HepG2 (cell line): ENCODE data around the gene ZNF554. TPM values are rescaled to one million over a fixed set of nuclear protein-coding genes. Genes with fewer than 3 reads are reported as not detected.

Source experiments
- ATAC-seq: fragments of 200-7000 bp; cut with Tn5 transposase; 3 replicates; pipeline ENCODE4 v1.9.1; 2020; ENCODE audit warnings: mild to moderate bottlenecking, moderate library complexity
- BruUV-seq: library from RNA; stranded (reverse); fragments of 400-500 nt; replicated peaks from 2 replicates; lab custom pipeline; 2021; lab: Mats Ljungman, UMichigan
- CTCF ChIA-PET: fragments of 300-600 bp; formaldehyde crosslinking; extraction: SDS; loops from one replicate; lab custom pipeline; 2021; ENCODE audit warnings: low total read pairs, inconsistent platforms, low intra/inter-chr PET ratio; lab: Yijun Ruan, JAX
- POLR2A ChIA-PET: fragments of 350-600 bp; sonication (Branson Sonifier 250); formaldehyde crosslinking; loops from one replicate; lab custom pipeline; 2020; ENCODE audit warnings: antibody characterized with exemption, inconsistent platforms; lab: Yijun Ruan, JAX
- DNase-seq: peaks from one replicate; pipeline ENCODE4 v3.0.0-alpha.2; 2015; ENCODE audit warnings: low spot score
- FAIRE-seq: peaks from 3 replicates; lab custom pipeline; 2011; peaks lifted over from hg19 to GRCh38; lab: Jason Lieb, UNC
- H2AFZ ChIP-seq: one replicate; pipeline ENCODE4 v1.6.1; 2011; ENCODE audit warnings: low read length, inconsistent platforms
- H3K27ac ChIP-seq: fragments of 300-600 bp; 3 replicates; pipeline ENCODE4 v1.8.0; 2011; ENCODE audit warnings: mixed run types, mild to moderate bottlenecking, mixed read lengths, low read length, inconsistent platforms; ENCODE audit not compliant: insufficient read depth; ENCODE audit errors: extremely low read length
- H3K27me3 ChIP-seq, 2 experiments: fragments of 200-600 bp in 1 of 2; 2 replicates in 1 of 2; 3 replicates in 1 of 2; pipeline versions ENCODE4 v1.6.0 to v1.8.0; 2011; ENCODE audit warnings: low read length in 2 of 2, mild to moderate bottlenecking in 2 of 2, moderate library complexity in 2 of 2, inconsistent platforms in 1 of 2; ENCODE audit not compliant: insufficient read depth in 2 of 2, control insufficient read depth in 1 of 2
- H3K36me3 ChIP-seq, 2 experiments: fragments of 200-600 bp in 1 of 2; replicated peaks in 1 of 2; 2 replicates in 1 of 2; 3 replicates in 1 of 2; pipeline versions ENCODE4 v1.5.1 to v1.8.0; 2011; ENCODE audit warnings: low read length in 2 of 2, inconsistent platforms in 1 of 2; ENCODE audit not compliant: insufficient read depth in 2 of 2, control insufficient read depth in 1 of 2
- H3K4me1 ChIP-seq: 2 replicates; pipeline ENCODE4 v1.5.1; 2012; ENCODE audit warnings: low read length, inconsistent platforms; ENCODE audit not compliant: insufficient read depth
- H3K4me2 ChIP-seq: 2 replicates; pipeline ENCODE4 v1.6.0; 2011; ENCODE audit warnings: low read depth, low read length, inconsistent platforms
- H3K4me3 ChIP-seq, 3 experiments: fragments of 200-600 bp in 1 of 3; sonication (generic), shearing (Covaris generic) in 1 of 3; replicated peaks in 1 of 3; 2 replicates each; pipeline ENCODE4 v1.5.1; 2011 to 2016; ENCODE audit warnings: low read length in 3 of 3, inconsistent platforms in 2 of 3, low read depth in 2 of 3, mild to moderate bottlenecking in 2 of 3, control low read depth in 1 of 3, mixed read lengths in 1 of 3; ENCODE audit not compliant: insufficient read depth in 1 of 3
- H3K79me2 ChIP-seq: one replicate; pipeline ENCODE4 v1.6.1; 2011; ENCODE audit warnings: low read length, inconsistent platforms; ENCODE audit not compliant: insufficient read depth
- H3K9ac ChIP-seq: 2 replicates; pipeline ENCODE4 v1.6.0; 2011; ENCODE audit warnings: mild to moderate bottlenecking, low read depth, low read length, inconsistent platforms; ENCODE audit not compliant: insufficient read depth
- H3K9me3 ChIP-seq: 2 replicates; pipeline ENCODE4 v1.5.1; 2012; ENCODE audit warnings: mild to moderate bottlenecking, low read length
- H4K20me1 ChIP-seq: 2 replicates; pipeline ENCODE4 v1.6.0; 2011; ENCODE audit warnings: inconsistent platforms, mild to moderate bottlenecking, low read length, moderate library complexity; ENCODE audit not compliant: insufficient read depth
- ZBTB33 ChIP-seq: sonication (generic); formaldehyde crosslinking; IDR thresholded peaks from 2 replicates; pipeline ENCODE4 v1.4.0; 2020; ENCODE audit warnings: missing genetic modification reagents
- ZNF644 ChIP-seq: IDR thresholded peaks from 2 replicates; pipeline ENCODE4 v1.6.1; 2016; ENCODE audit warnings: low read depth
- ZNF674 ChIP-seq: sonication (generic); formaldehyde crosslinking; IDR thresholded peaks from 2 replicates; pipeline ENCODE4 v1.5.0; 2020; ENCODE audit warnings: low read depth, mild to moderate bottlenecking, missing genetic modification reagents
- WGBS: methylation state at CpG from one replicate; pipeline ENCODE4 v1.1.6; 2017; ENCODE audit warnings: low lambda C conversion rate; 5-methylcytosine and 5-hydroxymethylcytosine counted together
- in situ Hi-C: cut with HindIII; loops from 2 replicates; pipeline ENCODE4 v1.10.0; 2017; ENCODE audit warnings: low pct_unique_long_range_greater_than_20kb; ENCODE audit not compliant: extremely low pct_ligation_motif_present
- intact Hi-C: fragments of 100-400 bp; cut with micrococcal nuclease; formaldehyde crosslinking; loops from one replicate; pipeline ENCODE4 v1.10.0; 2022; ENCODE audit not compliant: unreplicated experiment
- polyA plus RNA-seq, 8 experiments: library from polyadenylated mRNA; depleted of rRNA in 3 of 8; stranded (reverse) in 7 of 8; unstranded in 1 of 8; fragments of >200 nt; fragmentation: Illumina TruSeq in 4 of 8; extraction: Trizol in 4 of 8; gene quantifications; 2 replicates each; pipeline versions ENCODE4 v1.2.1 to v1.2.3, GENCODE V29; 2011 to 2016; ENCODE audit warnings: low read depth in 4 of 8, missing spikeins in 1 of 8, mixed read lengths in 1 of 8; ENCODE audit not compliant: insufficient read depth in 1 of 8
- total RNA-seq, 5 experiments: library from RNA; depleted of rRNA; stranded (reverse); fragments of >200 nt; fragmentation: Illumina TruSeq; extraction: Trizol; gene quantifications; 2 replicates each; pipeline ENCODE4 v1.2.3, GENCODE V29; 2016; ENCODE audit warnings: low read depth in 1 of 5
- TF ChIP-seq, protein P1 (sequence below): sonication (generic); formaldehyde crosslinking; IDR thresholded peaks from 2 replicates; pipeline ENCODE4 v1.4.0; 2020; ENCODE audit warnings: missing genetic modification reagents, borderline replicate concordance

ZNF554 gene
- total and polyA plus RNA-seq, 2 of the 13 experiments (the other 11 are each of a cell fraction or from before 2014, with no cell fraction given), result 2.2 to 2.7 TPM

DNA sequence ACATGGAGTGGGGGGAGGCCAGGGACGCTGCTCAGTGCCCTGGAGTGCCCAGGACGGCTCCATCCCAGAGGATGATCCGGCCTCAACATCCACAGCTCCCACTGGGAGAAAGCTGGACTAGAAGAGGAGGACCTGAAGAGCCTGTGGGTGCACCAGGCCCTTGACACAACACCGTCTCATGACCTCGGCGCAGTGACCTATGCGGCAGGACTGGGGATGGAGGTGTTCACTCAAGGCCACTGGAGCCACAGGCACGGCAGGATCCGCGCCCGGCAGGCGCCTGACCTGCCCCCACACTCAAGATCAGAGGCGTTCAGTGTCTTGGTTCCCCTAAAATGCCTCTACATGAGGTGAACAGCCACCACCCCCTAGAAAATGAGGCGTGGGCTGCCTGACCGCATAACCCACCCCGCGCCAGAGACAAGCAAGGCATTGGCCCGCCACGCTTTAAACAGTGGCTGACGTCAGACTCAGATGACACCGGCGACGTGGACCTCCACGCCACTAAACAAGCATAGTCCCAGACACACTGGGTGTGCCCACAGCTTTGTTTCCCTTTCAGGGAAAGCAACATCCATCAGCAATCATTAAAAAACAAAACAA, 44.6 kb upstream of the ZNF554 start:
- Histone ChIP-seq H3K4me1 (peaks cover 39% of the 10 kb centered on the region), H3K79me2 (peaks cover 85% of the 10 kb centered on the region), H3K4me3 (peak overlapping the region in 2 of 3 experiments; percentile 58 to 67; a peak in 1 of 6 replicates), H3K36me3 (peaks cover 4 to 15% of the 10 kb centered on the region in 2 experiments; a peak in 4 of 5 replicates), H4K20me1 (peaks cover 14% of the 10 kb centered on the region), H3K9me3 (no peaks in the 10 kb centered on the region), H3K9ac (peak overlapping the region; percentile 83), H3K27ac (peak overlapping the region; percentile 85), H3K27me3 (no peaks in the 10 kb centered on the region), H3K4me2 (peak overlapping the region; percentile 87), H2AFZ (no peak overlapping the region)
- TF ChIP-seq ZNF674 (CRISPR knock-in tag) (no peak), ZBTB33 (CRISPR knock-in tag) (peak; percentile 27; the same call in 1 of the 2 replicates), ZNF644 (CRISPR knock-in tag) (no peak)
- TF ChIP-seq, protein P1, sequence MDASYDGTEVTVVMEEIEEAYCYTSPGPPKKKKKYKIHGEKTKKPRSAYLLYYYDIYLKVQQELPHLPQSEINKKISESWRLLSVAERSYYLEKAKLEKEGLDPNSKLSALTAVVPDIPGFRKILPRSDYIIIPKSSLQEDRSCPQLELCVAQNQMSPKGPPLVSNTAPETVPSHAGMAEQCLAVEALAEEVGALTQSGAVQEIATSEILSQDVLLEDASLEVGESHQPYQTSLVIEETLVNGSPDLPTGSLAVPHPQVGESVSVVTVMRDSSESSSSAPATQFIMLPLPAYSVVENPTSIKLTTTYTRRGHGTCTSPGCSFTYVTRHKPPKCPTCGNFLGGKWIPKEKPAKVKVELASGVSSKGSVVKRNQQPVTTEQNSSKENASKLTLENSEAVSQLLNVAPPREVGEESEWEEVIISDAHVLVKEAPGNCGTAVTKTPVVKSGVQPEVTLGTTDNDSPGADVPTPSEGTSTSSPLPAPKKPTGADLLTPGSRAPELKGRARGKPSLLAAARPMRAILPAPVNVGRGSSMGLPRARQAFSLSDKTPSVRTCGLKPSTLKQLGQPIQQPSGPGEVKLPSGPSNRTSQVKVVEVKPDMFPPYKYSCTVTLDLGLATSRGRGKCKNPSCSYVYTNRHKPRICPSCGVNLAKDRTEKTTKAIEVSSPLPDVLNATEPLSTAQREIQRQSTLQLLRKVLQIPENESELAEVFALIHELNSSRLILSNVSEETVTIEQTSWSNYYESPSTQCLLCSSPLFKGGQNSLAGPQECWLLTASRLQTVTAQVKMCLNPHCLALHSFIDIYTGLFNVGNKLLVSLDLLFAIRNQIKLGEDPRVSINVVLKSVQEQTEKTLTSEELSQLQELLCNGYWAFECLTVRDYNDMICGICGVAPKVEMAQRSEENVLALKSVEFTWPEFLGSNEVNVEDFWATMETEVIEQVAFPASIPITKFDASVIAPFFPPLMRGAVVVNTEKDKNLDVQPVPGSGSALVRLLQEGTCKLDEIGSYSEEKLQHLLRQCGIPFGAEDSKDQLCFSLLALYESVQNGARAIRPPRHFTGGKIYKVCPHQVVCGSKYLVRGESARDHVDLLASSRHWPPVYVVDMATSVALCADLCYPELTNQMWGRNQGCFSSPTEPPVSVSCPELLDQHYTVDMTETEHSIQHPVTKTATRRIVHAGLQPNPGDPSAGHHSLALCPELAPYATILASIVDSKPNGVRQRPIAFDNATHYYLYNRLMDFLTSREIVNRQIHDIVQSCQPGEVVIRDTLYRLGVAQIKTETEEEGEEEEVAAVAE, result no peak
- DNase-seq, result no peak
- WGBS, result 98% methylated on average over 16 of the region's 24 CpGs
- CTCF ChIA-PET, result no interaction called here
- no TSS peak for BruUV-seq
- POLR2A ChIA-PET, result interaction anchor here (1.2 to 1.4 kb wide), 4 partner anchors 9 to 92 kb away, joined by 3 to 6 read pairs (median 4); partner anchors contain the start of genes SGTA, THOP1 and ZNF556
- no peak for FAIRE-seq
- no peak for ATAC-seq
- intact Hi-C loops (no loop called here), in situ Hi-C loops (no loop called here)
